H9 (cell line): ENCODE results near the gene SWAP70. TPM values are rescaled to one million over a fixed set of nuclear protein-coding genes. Genes with fewer than 3 reads are reported as not detected.

Experiments used
- DNase-seq: peaks from one replicate; pipeline ENCODE4 v3.0.0-alpha.2; 2017
- H2AFZ ChIP-seq: one replicate; pipeline ENCODE4 v1.6.1; 2013; ENCODE audit warnings: mild to moderate bottlenecking, low read length, control low read depth, moderate library complexity
- H2AK5ac ChIP-seq: 2 replicates; pipeline ENCODE4 v1.6.1; 2013; ENCODE audit warnings: low read length, control low read depth, mixed read lengths; ENCODE audit not compliant: insufficient read length
- H2BK120ac ChIP-seq: one replicate; pipeline ENCODE4 v1.6.1; 2013; ENCODE audit warnings: low read depth, mild to moderate bottlenecking, low read length, control low read depth, inconsistent platforms; ENCODE audit not compliant: poor library complexity, severe bottlenecking
- H2BK12ac ChIP-seq: 2 replicates; pipeline ENCODE4 v1.6.1; 2013; ENCODE audit warnings: low read length, control low read depth, mixed read lengths, low read depth; ENCODE audit not compliant: insufficient read length
- H2BK15ac ChIP-seq: 2 replicates; pipeline ENCODE4 v1.6.1; 2013; ENCODE audit warnings: low read depth, low read length, control low read depth
- H2BK20ac ChIP-seq: one replicate; pipeline ENCODE4 v1.6.1; 2013; ENCODE audit warnings: low read depth, mild to moderate bottlenecking, low read length, control low read depth, inconsistent platforms; ENCODE audit not compliant: poor library complexity, severe bottlenecking
- H2BK5ac ChIP-seq: 2 replicates; pipeline ENCODE4 v1.6.1; 2013; ENCODE audit warnings: low read length, control low read depth, mixed read lengths; ENCODE audit not compliant: insufficient read length
- H3K14ac ChIP-seq: 2 replicates; pipeline ENCODE4 v1.6.1; 2013; ENCODE audit warnings: low read length, control low read depth; ENCODE audit not compliant: insufficient read depth
- H3K18ac ChIP-seq: 2 replicates; pipeline ENCODE4 v1.6.1; 2013; ENCODE audit warnings: low read depth, mild to moderate bottlenecking, mixed read lengths, low read length, control low read depth; ENCODE audit not compliant: insufficient read length
- H3K23ac ChIP-seq: 2 replicates; pipeline ENCODE4 v1.6.1; 2013; ENCODE audit warnings: low read length, control low read depth, mixed read lengths, low read depth; ENCODE audit not compliant: insufficient read length
- H3K23me2 ChIP-seq: 2 replicates; pipeline ENCODE4 v1.6.1; 2013; ENCODE audit warnings: low read depth, mild to moderate bottlenecking, mixed read lengths, low read length, control low read depth; ENCODE audit not compliant: insufficient read length, poor library complexity, severe bottlenecking
- H3K27ac ChIP-seq: 2 replicates; pipeline ENCODE4 v1.5.1; 2013; ENCODE audit warnings: low read length, control low read depth, mixed read lengths, low read depth; ENCODE audit not compliant: insufficient read length
- H3K27me3 ChIP-seq: 2 replicates; pipeline ENCODE4 v1.6.1; 2013; ENCODE audit warnings: low read length, control low read depth, inconsistent platforms; ENCODE audit not compliant: insufficient read depth
- H3K4ac ChIP-seq: 2 replicates; pipeline ENCODE4 v1.6.1; 2013; ENCODE audit warnings: low read depth, mild to moderate bottlenecking, control low read depth, inconsistent platforms, low read length, moderate library complexity
- H3K4me1 ChIP-seq: 2 replicates; pipeline ENCODE4 v1.6.1; 2013; ENCODE audit warnings: low read length, control low read depth, inconsistent platforms; ENCODE audit not compliant: insufficient read depth
- H3K4me2 ChIP-seq: 2 replicates; pipeline ENCODE4 v1.6.1; 2013; ENCODE audit warnings: low read length, control low read depth, mixed read lengths; ENCODE audit not compliant: insufficient read length, insufficient read depth
- H3K56ac ChIP-seq: 2 replicates; pipeline ENCODE4 v1.6.1; 2013; ENCODE audit warnings: low read depth, mild to moderate bottlenecking, mixed read lengths, low read length, control low read depth; ENCODE audit not compliant: insufficient read length
- H3K79me1 ChIP-seq: 2 replicates; pipeline ENCODE4 v1.6.1; 2013; ENCODE audit warnings: low read depth, mild to moderate bottlenecking, moderate library complexity, low read length, control low read depth, inconsistent platforms; ENCODE audit not compliant: insufficient read depth, poor library complexity, severe bottlenecking
- H3K79me2 ChIP-seq: 2 replicates; pipeline ENCODE4 v1.6.1; 2013; ENCODE audit warnings: low read length, control low read depth, inconsistent platforms; ENCODE audit not compliant: insufficient read depth
- H3K9ac ChIP-seq: 2 replicates; pipeline ENCODE4 v1.6.1; 2013; ENCODE audit warnings: low read length, control low read depth, mixed read lengths; ENCODE audit not compliant: insufficient read length; ENCODE audit errors: extremely low read depth
- H3K9me3 ChIP-seq: one replicate; pipeline ENCODE4 v1.6.1; 2013; ENCODE audit warnings: low read depth, low read length, inconsistent platforms; ENCODE audit not compliant: control insufficient read depth
- H3T11ph ChIP-seq: one replicate; pipeline ENCODE4 v1.6.1; 2013; ENCODE audit warnings: mild to moderate bottlenecking, low read length, control low read depth, inconsistent platforms
- H4K20me1 ChIP-seq: one replicate; pipeline ENCODE4 v1.6.1; 2013; ENCODE audit not compliant: control insufficient read depth, insufficient read length, insufficient read depth
- H4K5ac ChIP-seq: 2 replicates; pipeline ENCODE4 v1.6.1; 2013; ENCODE audit warnings: low read depth, mild to moderate bottlenecking, mixed read lengths, low read length, control low read depth; ENCODE audit not compliant: insufficient read length
- H4K8ac ChIP-seq: replicated peaks from 2 replicates; pipeline ENCODE4 v1.6.1; 2013; ENCODE audit warnings: low read length, control low read depth, mixed read lengths, low read depth; ENCODE audit not compliant: insufficient read length
- H4K91ac ChIP-seq: 2 replicates; pipeline ENCODE4 v1.6.1; 2013; ENCODE audit warnings: low read depth, mild to moderate bottlenecking, moderate library complexity, mixed read lengths, low read length, control low read depth; ENCODE audit not compliant: insufficient read length
- H3K27ac Mint-ChIP-seq, 3 experiments: 2 replicates in 2 of 3; 3 replicates in 1 of 3; pipeline ENCODE4 v1.8.0; 2020 to 2021; ENCODE audit warnings: mixed read lengths in 3 of 3, mild to moderate bottlenecking in 1 of 3, moderate library complexity in 1 of 3
- H3K27me3 Mint-ChIP-seq: 2 replicates; pipeline ENCODE4 v1.8.0; 2021; ENCODE audit warnings: low read depth, mild to moderate bottlenecking, moderate library complexity, mixed read lengths
- H3K36me3 Mint-ChIP-seq, 3 experiments: 2 replicates in 2 of 3; 3 replicates in 1 of 3; pipeline ENCODE4 v1.8.0; 2020 to 2021; ENCODE audit warnings: low read depth in 3 of 3, mixed read lengths in 3 of 3; ENCODE audit not compliant: insufficient read depth in 1 of 3
- H3K4me1 Mint-ChIP-seq, 2 experiments: 2 replicates each; pipeline ENCODE4 v1.8.0; 2020; ENCODE audit warnings: mixed read lengths in 2 of 2
- H3K4me3 Mint-ChIP-seq, 2 experiments: 2 replicates in 1 of 2; 3 replicates in 1 of 2; pipeline ENCODE4 v1.8.0; 2020 to 2021; ENCODE audit warnings: mild to moderate bottlenecking in 2 of 2, mixed read lengths in 2 of 2, moderate library complexity in 1 of 2
- H3K9me3 Mint-ChIP-seq, 2 experiments: 2 replicates in 1 of 2; 3 replicates in 1 of 2; pipeline ENCODE4 v1.8.0; 2020; ENCODE audit warnings: mild to moderate bottlenecking in 2 of 2, mixed read lengths in 2 of 2, moderate library complexity in 1 of 2
- WGBS: extraction: QIAGEN DNeasy Blood & Tissue Kit; methylation state at CpG from one replicate; pipeline ENCODE4 v1.1.7; 2013; ENCODE audit warnings: missing lambda C conversion rate, low lambda C conversion rate, mixed read lengths; ENCODE audit not compliant: insufficient read length; ENCODE audit errors: extremely low coverage; 5-methylcytosine and 5-hydroxymethylcytosine counted together
- total RNA-seq: library from RNA; stranded (reverse); gene quantifications from 2 replicates; pipeline ENCODE4 v1.2.1, GENCODE V29; 2021
- TF ChIP-seq, protein P1 (sequence below): fragments of 200-600 bp; sonication (generic); conservative IDR thresholded peaks from 3 replicates; pipeline ENCODE4 v1.8.0; 2021; ENCODE audit warnings: antibody characterized with exemption, mild to moderate bottlenecking

Gene SWAP70
- total RNA-seq, 1 experiment from 2014 or later, result 34.4 TPM

DNA sequence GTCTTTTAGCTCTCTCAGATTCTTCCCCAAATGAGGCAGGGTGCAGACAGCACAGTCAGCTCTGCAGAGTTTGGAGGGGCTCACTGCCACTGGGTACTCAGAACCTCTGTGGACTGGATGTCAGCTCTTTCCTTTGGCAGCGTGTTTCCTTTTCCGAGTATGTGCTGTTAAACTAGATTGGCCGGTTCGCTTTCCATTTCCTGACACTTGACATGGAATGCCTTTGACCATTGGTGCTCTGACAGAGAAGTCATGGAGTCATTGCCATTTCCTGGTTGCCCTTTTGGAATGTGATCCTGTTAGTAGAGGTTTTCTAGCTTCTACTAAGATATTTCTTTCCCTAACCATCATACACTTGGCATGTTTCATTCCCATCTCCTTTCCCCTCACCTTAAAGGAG is 86.7 kb downstream of the SWAP70 start:
- H2BK20ac ChIP-seq, result no peak overlapping the region
- no peaks in the 10 kb centered on the region for H3K9me3 ChIP-seq
- H4K5ac ChIP-seq, result no peak overlapping the region
- no peak overlapping the region for H3K4me2 ChIP-seq
- no peaks in the 10 kb centered on the region; the same call in 1 of the 2 replicates for H3K27me3 Mint-ChIP-seq
- H2BK120ac ChIP-seq, result no peak overlapping the region
- no peaks in the 10 kb centered on the region for H3K79me1 ChIP-seq
- H4K91ac ChIP-seq, result no peak overlapping the region
- no peaks in the 10 kb centered on the region for H3K27me3 ChIP-seq
- no peak overlapping the region for H3K9ac ChIP-seq
- no peak overlapping the region for H2BK15ac ChIP-seq
- H3K4ac ChIP-seq, result no peak overlapping the region
- H3K4me3 Mint-ChIP-seq, result no peak overlapping the region
- H3K56ac ChIP-seq, result no peak overlapping the region
- no peaks in the 10 kb centered on the region for H4K20me1 ChIP-seq
- H2BK12ac ChIP-seq, result no peak overlapping the region
- no peak overlapping the region for H2BK5ac ChIP-seq
- H3K36me3 Mint-ChIP-seq, result peaks cover 25 to 46% (median 38%) of the 10 kb centered on the region in 3 experiments
- H3K23me2 ChIP-seq, result no peaks in the 10 kb centered on the region
- H3T11ph ChIP-seq, result no peak overlapping the region
- no peak overlapping the region for H2AFZ ChIP-seq
- no peaks in the 10 kb centered on the region for H3K79me2 ChIP-seq
- no peak for DNase-seq
- H3K23ac ChIP-seq, result no peak overlapping the region
- H3K9me3 Mint-ChIP-seq, result no peaks in the 10 kb centered on the region
- H3K14ac ChIP-seq, result no peak overlapping the region
- no peak overlapping the region for H3K18ac ChIP-seq
- H3K27ac Mint-ChIP-seq, result no peak overlapping the region; a peak in 1 of 7 replicates
- no CpG with 5 or more reads among the region's 4 CpGs for whole genome bisulfite sequencing
- no peaks in the 10 kb centered on the region for H3K4me1 ChIP-seq
- H3K27ac ChIP-seq, result no peak overlapping the region
- H2AK5ac ChIP-seq, result no peak overlapping the region
- peaks cover 30 to 31% of the 10 kb centered on the region in 2 experiments for H3K4me1 Mint-ChIP-seq
- TF ChIP-seq, protein P1, sequence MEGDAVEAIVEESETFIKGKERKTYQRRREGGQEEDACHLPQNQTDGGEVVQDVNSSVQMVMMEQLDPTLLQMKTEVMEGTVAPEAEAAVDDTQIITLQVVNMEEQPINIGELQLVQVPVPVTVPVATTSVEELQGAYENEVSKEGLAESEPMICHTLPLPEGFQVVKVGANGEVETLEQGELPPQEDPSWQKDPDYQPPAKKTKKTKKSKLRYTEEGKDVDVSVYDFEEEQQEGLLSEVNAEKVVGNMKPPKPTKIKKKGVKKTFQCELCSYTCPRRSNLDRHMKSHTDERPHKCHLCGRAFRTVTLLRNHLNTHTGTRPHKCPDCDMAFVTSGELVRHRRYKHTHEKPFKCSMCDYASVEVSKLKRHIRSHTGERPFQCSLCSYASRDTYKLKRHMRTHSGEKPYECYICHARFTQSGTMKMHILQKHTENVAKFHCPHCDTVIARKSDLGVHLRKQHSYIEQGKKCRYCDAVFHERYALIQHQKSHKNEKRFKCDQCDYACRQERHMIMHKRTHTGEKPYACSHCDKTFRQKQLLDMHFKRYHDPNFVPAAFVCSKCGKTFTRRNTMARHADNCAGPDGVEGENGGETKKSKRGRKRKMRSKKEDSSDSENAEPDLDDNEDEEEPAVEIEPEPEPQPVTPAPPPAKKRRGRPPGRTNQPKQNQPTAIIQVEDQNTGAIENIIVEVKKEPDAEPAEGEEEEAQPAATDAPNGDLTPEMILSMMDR, result no peak
- H4K8ac ChIP-seq, result no peak overlapping the region
